Measurements from ENCODE around the gene CRIP1. TPM values are rescaled to one million over a fixed set of nuclear protein-coding genes. Genes with fewer than 3 reads are reported as not detected.
A peak's percentile ranks its signal among the peaks of the same experiment; 100 is the strongest.

The CRIP1 gene
- polyA plus RNA-seq, 10 donors, result 27.5 to 85.2 (median 44.3) TPM

- DNase-seq, result no peak
Measured at GRCh38 chr14:105531088-105531893, 44.6 kb downstream of the CRIP1 start.

- DNase-seq, result no peak
Measured at GRCh38 chr14:105531894-105532623, 45.4 kb downstream of the CRIP1 start.

DNA sequence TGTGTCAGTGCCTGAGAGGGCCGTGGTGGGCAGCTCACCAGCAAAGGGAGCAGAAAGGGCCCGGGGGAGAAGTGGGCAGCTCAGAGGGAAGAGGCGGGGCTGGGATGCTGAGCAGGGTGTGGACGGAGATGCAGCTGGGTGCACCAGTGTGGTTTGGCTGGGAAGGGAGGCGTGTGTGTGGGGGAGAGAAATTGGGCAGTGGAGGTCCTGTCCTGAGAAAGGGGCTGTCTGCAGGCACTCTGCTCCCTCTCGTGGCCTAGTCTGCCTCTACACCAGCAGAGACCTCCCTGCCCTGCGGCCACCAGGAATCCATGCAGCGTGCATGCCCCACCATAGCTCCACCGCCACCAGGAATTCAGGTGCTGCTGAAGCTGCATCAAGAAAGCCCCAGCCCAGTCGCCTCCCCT lies 46.1 kb downstream of the CRIP1 start:
- DNase-seq, result peak in 1 of 3 donors; percentile 46

DNA sequence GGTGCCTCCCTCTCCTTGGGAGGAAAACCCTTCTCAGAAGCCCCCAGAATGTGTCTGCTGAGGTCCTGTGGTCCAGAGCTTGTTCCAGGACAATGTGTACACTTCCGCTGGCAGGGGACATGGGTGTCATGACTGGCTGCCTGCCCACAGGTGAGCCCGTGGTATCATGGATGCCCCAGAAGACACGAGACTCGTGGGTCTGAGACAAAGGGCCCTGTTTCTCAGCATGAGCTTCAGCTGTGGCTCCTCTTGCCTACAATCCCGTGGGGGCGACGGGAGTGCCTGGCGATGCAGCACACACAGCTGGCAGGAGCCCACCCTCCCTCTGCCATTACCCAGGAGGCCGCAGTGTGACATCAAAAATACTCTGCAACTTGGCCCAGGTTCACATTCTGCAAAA lies 46.7 kb downstream of the CRIP1 start:
- no peak for DNase-seq

- DNase-seq, result no peak
Measured at GRCh38 chr14:105533811-105534498, 47.3 kb downstream of the CRIP1 start.

GRCh38 chr14:105534586-105534985 lies 47.9 kb downstream of the CRIP1 start:
- DNase-seq, result no peak

GRCh38 chr14:105536051-105536450 lies 49.4 kb downstream of the CRIP1 start:
- no peak for DNase-seq

DNA sequence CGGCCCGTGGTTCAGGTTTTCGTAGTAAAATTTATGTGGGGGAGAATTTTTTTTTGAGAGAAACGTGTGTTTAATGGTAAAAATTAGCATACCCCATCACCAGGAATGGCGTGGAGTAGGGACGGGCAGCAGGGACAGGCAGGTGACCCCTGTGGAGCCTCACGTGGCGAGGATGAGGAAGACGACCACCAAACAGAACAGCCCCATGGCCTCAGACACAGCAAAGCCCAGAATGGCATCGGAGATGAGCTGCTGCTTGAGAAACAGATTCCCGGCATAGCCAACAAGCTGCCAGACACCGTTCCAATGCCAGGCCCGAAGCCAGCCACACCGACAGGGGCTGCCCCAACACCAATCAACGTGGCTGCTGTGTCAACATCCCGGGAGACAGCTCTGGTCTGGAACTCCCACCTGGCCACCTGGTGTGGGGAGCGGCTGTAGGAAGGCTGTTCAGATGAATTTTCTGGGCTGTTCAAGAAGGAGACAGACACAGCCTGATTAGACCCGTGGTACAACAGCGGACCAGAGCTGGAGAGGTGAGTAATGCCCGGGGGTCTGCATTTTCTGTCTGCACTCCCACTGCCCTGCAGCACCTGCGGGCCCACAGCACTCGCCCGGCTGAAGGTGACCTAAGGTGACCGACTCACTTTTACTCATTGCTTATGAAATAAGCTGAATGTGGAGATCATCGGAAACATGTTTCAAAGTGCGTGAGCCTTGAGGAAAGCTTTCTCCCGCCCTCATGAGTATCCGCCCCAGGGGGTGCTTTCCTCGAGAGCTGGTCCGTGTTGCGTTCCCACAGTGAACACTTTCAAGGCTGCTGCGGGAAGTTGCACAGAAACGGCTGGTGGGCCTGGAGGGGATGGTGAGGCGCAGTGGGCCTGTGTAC lies 50.2 kb downstream of the CRIP1 start:
- no peak for DNase-seq

DNA sequence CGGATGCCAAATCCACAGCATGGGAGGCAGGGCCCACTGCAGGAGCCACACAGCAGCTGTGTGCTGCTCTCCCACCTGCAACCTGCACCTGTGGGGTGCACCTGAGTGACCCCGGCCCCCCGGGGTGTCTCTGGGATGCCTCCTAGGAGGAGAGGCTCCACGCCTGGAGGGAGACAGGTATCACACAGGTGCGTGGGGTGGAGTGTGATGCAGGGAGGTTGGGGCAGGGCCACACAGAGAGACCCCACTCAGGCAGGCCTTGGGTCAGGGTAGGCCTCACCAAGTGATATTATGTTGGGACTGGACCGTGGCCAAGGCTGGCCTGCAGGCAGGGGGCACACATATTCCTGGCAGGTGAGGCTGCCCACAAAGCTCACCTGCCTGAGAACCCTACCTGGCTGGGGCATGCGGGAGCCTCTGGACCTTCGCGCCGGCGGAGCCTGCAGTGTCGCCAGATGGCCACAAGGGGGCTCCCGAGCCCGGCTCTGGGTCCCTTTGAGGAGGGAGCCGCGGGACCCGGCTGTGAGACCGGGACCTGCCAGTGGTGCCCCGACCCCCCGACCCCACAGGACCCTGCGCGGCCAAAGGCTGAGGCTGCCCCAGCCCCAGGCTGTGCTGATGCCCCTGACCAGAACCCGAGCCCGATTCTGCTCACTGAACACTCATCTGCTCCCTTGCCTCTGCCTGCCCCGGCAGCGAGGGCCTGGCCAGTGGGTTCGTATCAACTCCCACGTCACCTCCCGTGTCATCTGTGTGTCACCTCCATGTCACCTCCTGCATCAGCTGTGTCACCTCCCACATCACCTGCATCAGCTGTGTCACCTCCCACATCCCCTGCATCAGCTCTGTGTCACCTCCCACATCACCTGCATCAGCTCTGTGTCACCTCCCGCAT lies 51.1 kb downstream of the CRIP1 start:
- DNase-seq, result peak in 2 of 3 donors; percentile 32 to 53

Other genes with a start within 250 kb of the CRIP1 start
- gene BTBD6, start 238.4 kb upstream of the CRIP1 start, polyA plus RNA-seq (ENCODE audit: insufficient read length in 10 of 10), result 10 to 100 TPM; 29.6 to 45.7 (median 37.9) TPM
- gene BRF1, start 185.9 kb upstream of the CRIP1 start, polyA plus RNA-seq (ENCODE audit: insufficient read length in 10 of 10), result 10 to 100 TPM; 17.7 to 28.4 (median 24.8) TPM
- gene PACS2, start 172.1 kb upstream of the CRIP1 start, polyA plus RNA-seq (ENCODE audit: insufficient read length in 10 of 10), result 100 to 1,000 TPM in 1 of 10 donors, 10 to 100 TPM in 9; 68.7 to 112 (median 87.4) TPM
- 1 to 10 TPM in 6 of 10 donors, under 1 TPM in 4; 0.24 to 3.2 (median 1.1) TPM for gene TEX22, start 88.3 kb upstream of the CRIP1 start, polyA plus RNA-seq (ENCODE audit: insufficient read length in 10 of 10)
- gene MTA1, start 67.1 kb upstream of the CRIP1 start, polyA plus RNA-seq (ENCODE audit: insufficient read length in 10 of 10), result 10 to 100 TPM; 53.6 to 88.0 (median 77.0) TPM
- gene CRIP2, start 12.1 kb upstream of the CRIP1 start, polyA plus RNA-seq (ENCODE audit: insufficient read length in 10 of 10), result 100 to 1,000 TPM; 168 to 264 (median 195) TPM
- 1 to 10 TPM; 3.4 to 8.7 (median 5.9) TPM for gene TEDC1, start 4.4 kb downstream of the CRIP1 start, polyA plus RNA-seq (ENCODE audit: insufficient read length in 10 of 10)
- 1 to 10 TPM; 1.0 to 3.7 (median 2.1) TPM for gene TMEM121, start 39.7 kb downstream of the CRIP1 start, polyA plus RNA-seq (ENCODE audit: insufficient read length in 10 of 10)